GM23338 (cell line): ENCODE results near the gene FPGS. TPM values are rescaled to one million over a fixed set of nuclear protein-coding genes. Genes with fewer than 3 reads are reported as not detected.

Source experiments
- ATAC-seq: fragments of 200-7000 bp; cut with Tn5 transposase; 3 replicates; pipeline ENCODE4 v1.9.1; 2020
- DNase-seq: peaks from one replicate; pipeline ENCODE4 v3.0.0-alpha.2; 2015; ENCODE audit warnings: low spot score
- H2AFZ ChIP-seq: fragments of 200-600 bp; sonication (generic); 2 replicates; pipeline ENCODE4 v1.8.0; 2016; ENCODE audit warnings: antibody characterized with exemption, mild to moderate bottlenecking, moderate library complexity
- H3F3A ChIP-seq: fragments of 200-600 bp; sonication (generic); replicated peaks from 2 replicates; pipeline ENCODE4 v1.8.0; 2017; ENCODE audit warnings: antibody characterized with exemption, mixed run types, low read depth
- H3K27ac ChIP-seq: fragments of 200-600 bp; sonication (generic); 2 replicates; pipeline ENCODE4 v1.6.1; 2016; ENCODE audit warnings: low read depth
- H3K27me3 ChIP-seq: fragments of 200-600 bp; sonication (generic); 2 replicates; pipeline ENCODE4 v1.8.0; 2016; ENCODE audit warnings: mild to moderate bottlenecking, mixed run types, moderate library complexity; ENCODE audit not compliant: insufficient read depth
- H3K36me3 ChIP-seq: fragments of 200-600 bp; sonication (generic); 2 replicates; pipeline ENCODE4 v1.8.0; 2016; ENCODE audit warnings: mild to moderate bottlenecking; ENCODE audit not compliant: insufficient read depth
- H3K4me1 ChIP-seq: fragments of 200-600 bp; sonication (generic); 2 replicates; pipeline ENCODE4 v1.8.0; 2016; ENCODE audit warnings: mild to moderate bottlenecking, moderate library complexity; ENCODE audit not compliant: insufficient read depth
- H3K4me2 ChIP-seq: fragments of 200-600 bp; sonication (generic); 2 replicates; pipeline ENCODE4 v1.7.1; 2017; ENCODE audit warnings: mixed run types
- H3K4me3 ChIP-seq: fragments of 200-600 bp; sonication (generic); 2 replicates; pipeline ENCODE4 v1.6.1; 2016; ENCODE audit warnings: mixed run types
- H3K79me2 ChIP-seq: fragments of 200-600 bp; sonication (generic); replicated peaks from 2 replicates; pipeline ENCODE4 v1.8.0; 2017; ENCODE audit warnings: mild to moderate bottlenecking; ENCODE audit not compliant: insufficient read depth
- H3K9me2 ChIP-seq: fragments of 200-600 bp; sonication (generic); 2 replicates; pipeline ENCODE4 v1.8.0; 2017; ENCODE audit not compliant: insufficient read depth
- H4K20me1 ChIP-seq: fragments of 200-600 bp; sonication (generic); replicated peaks from 2 replicates; pipeline ENCODE4 v1.8.0; 2017; ENCODE audit warnings: mild to moderate bottlenecking; ENCODE audit not compliant: insufficient read depth
- H3K27ac Mint-ChIP-seq: 2 replicates; pipeline ENCODE4 v1.8.0; 2020; ENCODE audit warnings: inconsistent platforms, mild to moderate bottlenecking, moderate library complexity, mixed read lengths
- H3K27me3 Mint-ChIP-seq: 3 replicates; pipeline ENCODE4 v1.8.0; 2022; ENCODE audit warnings: low read depth, mild to moderate bottlenecking, moderate library complexity, mixed read lengths, inconsistent platforms; ENCODE audit not compliant: insufficient read depth, poor library complexity
- H3K36me3 Mint-ChIP-seq: 3 replicates; pipeline ENCODE4 v1.8.0; 2021; ENCODE audit warnings: low read depth, mild to moderate bottlenecking, inconsistent platforms, moderate library complexity, mixed read lengths
- H3K4me1 Mint-ChIP-seq: 3 replicates; pipeline ENCODE4 v1.8.0; 2020; ENCODE audit warnings: mild to moderate bottlenecking, inconsistent platforms, mixed read lengths
- H3K4me3 Mint-ChIP-seq: 3 replicates; pipeline ENCODE4 v1.8.0; 2021; ENCODE audit warnings: moderate library complexity, mild to moderate bottlenecking, inconsistent platforms, mixed read lengths
- H3K9me3 Mint-ChIP-seq: 3 replicates; pipeline ENCODE4 v1.8.0; 2020; ENCODE audit warnings: moderate library complexity, mild to moderate bottlenecking, inconsistent platforms, mixed read lengths
- CREB1 ChIP-seq: fragments of 250-450 bp; sonication (Bioruptor Pico); IDR thresholded peaks from 2 replicates; pipeline ENCODE4 v1.5.0; 2020; ENCODE audit warnings: low read depth, mild to moderate bottlenecking, moderate library complexity
- CTCF ChIP-seq, 2 experiments: fragments of 200-600 bp in 1 of 2; sonication (generic) in 1 of 2; conservative IDR thresholded peaks; 2 replicates each; pipeline versions ENCODE4 v1.5.1 to v1.6.1; 2016 to 2017; ENCODE audit warnings: antibody characterized with exemption in 2 of 2, low read depth in 2 of 2, mild to moderate bottlenecking in 2 of 2, moderate library complexity in 1 of 2
- ETS1 ChIP-seq: IDR thresholded peaks from 2 replicates; pipeline ENCODE4 v1.6.1; 2016; ENCODE audit warnings: antibody characterized with exemption
- EZH2 ChIP-seq: fragments of 200-600 bp; sonication (generic); IDR thresholded peaks from one replicate; pipeline ENCODE4 v1.8.0; 2017; ENCODE audit warnings: antibody characterized with exemption, mild to moderate bottlenecking, low read depth; ENCODE audit not compliant: unreplicated experiment
- EZH2phosphoT487 ChIP-seq: fragments of 200-600 bp; sonication (generic); IDR thresholded peaks from one replicate; pipeline ENCODE4 v1.8.1; 2018; ENCODE audit warnings: antibody characterized with exemption; ENCODE audit not compliant: unreplicated experiment
- JUNB ChIP-seq: IDR thresholded peaks from one replicate; pipeline ENCODE4 v1.6.1; 2016; ENCODE audit warnings: antibody characterized with exemption; ENCODE audit not compliant: unreplicated experiment
- NANOG ChIP-seq: IDR thresholded peaks from 2 replicates; pipeline ENCODE4 v1.6.1; 2016; ENCODE audit warnings: antibody characterized with exemption, borderline replicate concordance
- POLR2AphosphoS5 ChIP-seq: IDR thresholded peaks from 2 replicates; pipeline ENCODE4 v1.6.1; 2016; ENCODE audit warnings: antibody characterized with exemption, low read depth
- REST ChIP-seq: IDR thresholded peaks from one replicate; pipeline ENCODE4 v1.6.1; 2018; ENCODE audit warnings: antibody characterized with exemption; ENCODE audit not compliant: unreplicated experiment
- STAT1 ChIP-seq: IDR thresholded peaks from one replicate; pipeline ENCODE4 v1.6.1; 2016; ENCODE audit warnings: antibody characterized with exemption; ENCODE audit not compliant: unreplicated experiment
- ZNF114 ChIP-seq: fragments of 250-450 bp; sonication (Bioruptor Pico); IDR thresholded peaks from 2 replicates; pipeline ENCODE4 v1.5.0; 2020; ENCODE audit warnings: mild to moderate bottlenecking, moderate library complexity
- ZNF331 ChIP-seq: fragments of 250-450 bp; sonication (Bioruptor Pico); IDR thresholded peaks from 2 replicates; pipeline ENCODE4 v1.5.0; 2020; ENCODE audit warnings: low read depth, mild to moderate bottlenecking, moderate library complexity
- ZNF462 ChIP-seq: fragments of 250-450 bp; sonication (Bioruptor Pico); IDR thresholded peaks from 2 replicates; pipeline ENCODE4 v1.5.0; 2020; ENCODE audit warnings: mild to moderate bottlenecking, moderate library complexity
- polyA plus RNA-seq: library from polyadenylated mRNA; unstranded; fragments of >200 nt; fragmentation: Nextera tagmentation; extraction: Ambion mirVana; gene quantifications from 2 replicates; pipeline ENCODE4 v1.2.1, GENCODE V29; 2016
- total RNA-seq: library from RNA; depleted of rRNA; stranded (reverse); fragments of >200 nt; shearing (Covaris generic); gene quantifications from 2 replicates; pipeline ENCODE4 v1.2.3, GENCODE V29; 2014

FPGS gene
- total and polyA plus RNA-seq, 2 experiments from 2014 or later, result 40.7 to 87.2 TPM

- H3K36me3 Mint-ChIP-seq, result no peaks in the 10 kb centered on the region; the same call in 2 of the 3 replicates
- Histone ChIP-seq H3K79me2 (no peaks in the 10 kb centered on the region), H2AFZ (no peak overlapping the region), H3K27me3 (no peaks in the 10 kb centered on the region), H3K4me1 (peaks cover 5% of the 10 kb centered on the region; the same call in 1 of the 2 replicates), H3K27ac (no peak overlapping the region), H4K20me1 (no peaks in the 10 kb centered on the region), H3F3A (0 out of 2 replicates have a peak, but pooled peaks cover 13% of the 10 kb centered on the region), H3K36me3 (no peaks in the 10 kb centered on the region), H3K4me2 (no peak overlapping the region; the same call in 1 of the 2 replicates), H3K9me2 (no peaks in the 10 kb centered on the region), H3K4me3 (no peak overlapping the region)
- H3K27me3 Mint-ChIP-seq, result peaks cover 7% of the 10 kb centered on the region
- TF ChIP-seq STAT1 (no peak), EZH2phosphoT487 (no peak), POLR2AphosphoS5 (no peak), EZH2 (no peak), ZNF331 (CRISPR knock-in tag) (no peak), JUNB (no peak), ETS1 (no peak), REST (no peak), ZNF462 (no peak), ZNF114 (CRISPR knock-in tag) (no peak), CTCF (conservative IDR thresholded peaks at IDR 0.05; ENCODE audit: low read depth in 2 of 2) (no peak), NANOG (no peak), CREB1 (no peak)
- ATAC-seq (peak; percentile 27), DNase-seq (no peak)
- H3K27ac Mint-ChIP-seq, result no peak overlapping the region
- H3K9me3 Mint-ChIP-seq, result peaks cover 2% of the 10 kb centered on the region; the same call in 1 of the 3 replicates
- peaks cover 26% of the 10 kb centered on the region for H3K4me1 Mint-ChIP-seq
- no peak overlapping the region for H3K4me3 Mint-ChIP-seq
These were observed 23.3 kb upstream of the FPGS start for GRCh38 chr9:127779136-127779981.
